Body of pancreas (tissue), 4 donors: ENCODE data around the gene SOBP.

ENCODE experiments used
- POLR2A ChIP-seq, 3 donors: fragments of 450-650 bp; IDR thresholded peaks; one replicate each; pipeline ENCODE4 v1.6.1; 2016; ENCODE audit warnings: antibody characterized with exemption in 3 of 3, mild to moderate bottlenecking in 2 of 3
- TF ChIP-seq, protein P1 (sequence below), 7 experiments: fragments of 450-650 bp in 4 of 7; fragments of 200-600 bp in 3 of 7; sonication (generic) in 3 of 7; IDR thresholded peaks; one replicate each; pipeline ENCODE4 v1.5.1; 2016 to 2019; ENCODE audit warnings: antibody characterized with exemption in 7 of 7

- no peak for TF ChIP-seq POLR2A (IDR thresholded peaks at IDR 0.05)
- TF ChIP-seq, protein P1, sequence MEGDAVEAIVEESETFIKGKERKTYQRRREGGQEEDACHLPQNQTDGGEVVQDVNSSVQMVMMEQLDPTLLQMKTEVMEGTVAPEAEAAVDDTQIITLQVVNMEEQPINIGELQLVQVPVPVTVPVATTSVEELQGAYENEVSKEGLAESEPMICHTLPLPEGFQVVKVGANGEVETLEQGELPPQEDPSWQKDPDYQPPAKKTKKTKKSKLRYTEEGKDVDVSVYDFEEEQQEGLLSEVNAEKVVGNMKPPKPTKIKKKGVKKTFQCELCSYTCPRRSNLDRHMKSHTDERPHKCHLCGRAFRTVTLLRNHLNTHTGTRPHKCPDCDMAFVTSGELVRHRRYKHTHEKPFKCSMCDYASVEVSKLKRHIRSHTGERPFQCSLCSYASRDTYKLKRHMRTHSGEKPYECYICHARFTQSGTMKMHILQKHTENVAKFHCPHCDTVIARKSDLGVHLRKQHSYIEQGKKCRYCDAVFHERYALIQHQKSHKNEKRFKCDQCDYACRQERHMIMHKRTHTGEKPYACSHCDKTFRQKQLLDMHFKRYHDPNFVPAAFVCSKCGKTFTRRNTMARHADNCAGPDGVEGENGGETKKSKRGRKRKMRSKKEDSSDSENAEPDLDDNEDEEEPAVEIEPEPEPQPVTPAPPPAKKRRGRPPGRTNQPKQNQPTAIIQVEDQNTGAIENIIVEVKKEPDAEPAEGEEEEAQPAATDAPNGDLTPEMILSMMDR (IDR thresholded peaks at IDR 0.05), result no peak
These were observed 192.8 kb downstream of the SOBP start for GRCh38 chr6:107682721-107683120.
